SIG-M5 treated with dmso at 0.1 percent for 504 hours (cell line): ENCODE measurements around the gene CAPN14.

Source experiments
- DNase-seq: peaks from one replicate; lab custom pipeline; 2025; ENCODE audit not compliant: unreplicated experiment; lab: John Stamatoyannopoulos, UW

Gene CAPN14

DNA sequence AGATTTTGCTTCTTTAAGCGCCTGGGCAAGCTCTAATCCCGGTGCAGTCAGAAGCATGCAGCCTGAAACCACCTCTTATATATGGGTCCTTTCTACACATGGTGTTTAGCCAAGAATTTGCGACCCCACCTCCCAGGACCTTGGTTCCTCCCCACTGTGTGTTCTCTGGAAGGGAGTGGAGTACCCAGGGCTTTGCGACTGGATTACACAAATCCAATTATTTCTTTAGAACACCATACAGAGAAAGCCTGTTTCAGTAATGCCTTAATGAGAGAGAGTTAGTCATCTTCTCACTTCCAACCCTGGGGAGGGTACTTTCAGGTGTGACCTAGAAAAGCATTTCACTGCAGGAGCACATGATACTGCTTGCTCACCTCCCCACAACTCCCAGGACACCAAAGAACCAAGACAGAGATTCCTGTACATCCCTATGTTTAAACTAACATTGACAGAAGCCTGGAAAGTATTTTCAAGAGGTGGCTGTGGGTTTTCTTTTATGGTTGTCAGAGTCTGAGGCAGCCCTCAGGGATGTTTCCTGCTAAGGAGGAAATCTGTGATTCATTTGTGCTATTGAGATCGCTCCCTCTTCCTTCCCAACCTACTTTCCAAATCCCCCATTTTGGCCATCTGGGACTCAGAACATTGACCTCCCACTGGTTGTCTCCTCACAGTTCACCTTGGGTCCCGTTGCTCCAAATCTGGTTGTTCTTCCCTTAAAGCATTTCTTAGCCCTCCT is at the start of gene CAPN14:
TSS of gene CAPN14 (minus strand) at position 51 of the 736 bp plus-strand sequence. CDS start 12,068 bp downstream, outside the sequence.
- no peak for DNase-seq

- no peak for DNase-seq
Observed at GRCh38 chr2:31266804-31267203, 49.5 kb upstream of the CAPN14 start.

GRCh38 chr2:31265234-31265633 is 47.9 kb upstream of the CAPN14 start:
- no peak for DNase-seq

DNA sequence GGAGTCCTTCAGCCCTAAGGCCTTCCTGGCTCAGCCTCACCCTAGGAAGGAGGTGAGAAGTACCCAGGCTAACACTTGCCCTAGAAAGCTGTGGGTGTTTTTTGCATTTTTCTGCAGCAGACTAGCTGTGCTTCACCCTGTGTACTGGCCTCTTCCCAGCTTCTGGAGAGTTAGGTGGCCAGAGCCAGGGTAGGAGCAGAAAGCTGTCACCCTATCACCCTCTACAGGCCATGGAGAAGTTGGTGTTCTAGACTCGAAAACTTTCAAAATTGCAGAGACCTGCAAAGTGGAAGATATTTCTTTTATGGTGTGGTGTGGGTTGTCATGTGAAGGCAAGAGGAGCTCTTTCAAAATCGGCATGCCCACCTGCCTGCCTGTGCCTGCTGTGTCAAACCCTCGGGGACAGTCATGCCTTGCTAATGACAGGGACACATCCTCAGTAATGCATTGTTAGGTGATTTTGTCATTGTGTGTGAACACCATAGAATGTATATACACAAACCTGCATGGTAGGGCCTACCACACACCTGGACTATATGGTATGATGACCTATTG is 46.4 kb upstream of the CAPN14 start:
- DNase-seq = no peak

- no peak for DNase-seq
Observed at GRCh38 chr2:31260870-31261269, 43.6 kb upstream of the CAPN14 start.

DNA sequence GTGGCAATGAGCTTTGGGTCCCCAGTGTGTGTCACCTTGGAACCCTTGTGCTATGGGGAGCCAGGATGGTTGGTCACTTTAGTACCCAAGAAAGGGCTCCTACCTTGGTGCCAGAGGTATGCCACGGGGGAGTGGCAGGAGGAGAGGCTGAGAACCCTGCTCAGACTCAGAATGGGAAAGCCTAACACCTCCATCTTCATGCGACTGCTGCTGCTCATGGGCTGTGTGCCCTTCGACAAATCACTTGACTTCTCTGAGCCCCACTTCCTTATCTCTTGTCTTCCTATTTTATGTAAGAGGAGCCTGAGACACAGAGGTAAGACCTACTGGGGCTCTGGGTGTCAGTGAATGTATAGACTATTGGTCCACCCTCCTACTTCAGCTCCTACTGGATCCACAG is 41.8 kb upstream of the CAPN14 start:
- no peak for DNase-seq

DNA sequence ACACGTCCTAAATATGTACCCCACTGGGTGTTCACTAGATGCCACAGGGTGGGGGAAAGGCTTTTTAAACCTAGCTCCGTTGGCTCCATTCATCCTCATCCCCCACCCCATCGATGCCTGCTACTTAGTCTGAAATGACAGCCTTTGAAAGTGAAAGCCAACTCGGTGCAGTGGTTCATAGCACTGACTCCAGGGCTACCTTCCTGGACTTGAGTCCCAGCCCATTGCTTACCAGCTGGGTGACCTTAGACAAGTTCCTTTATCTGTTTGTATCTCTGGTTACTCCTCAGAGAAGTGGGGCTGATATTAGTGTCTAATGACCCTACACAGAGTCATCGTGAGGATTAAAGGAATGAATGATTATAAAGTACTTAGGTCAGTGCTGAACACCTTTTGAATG is 41.0 kb upstream of the CAPN14 start:
- DNase-seq = no peak

DNA sequence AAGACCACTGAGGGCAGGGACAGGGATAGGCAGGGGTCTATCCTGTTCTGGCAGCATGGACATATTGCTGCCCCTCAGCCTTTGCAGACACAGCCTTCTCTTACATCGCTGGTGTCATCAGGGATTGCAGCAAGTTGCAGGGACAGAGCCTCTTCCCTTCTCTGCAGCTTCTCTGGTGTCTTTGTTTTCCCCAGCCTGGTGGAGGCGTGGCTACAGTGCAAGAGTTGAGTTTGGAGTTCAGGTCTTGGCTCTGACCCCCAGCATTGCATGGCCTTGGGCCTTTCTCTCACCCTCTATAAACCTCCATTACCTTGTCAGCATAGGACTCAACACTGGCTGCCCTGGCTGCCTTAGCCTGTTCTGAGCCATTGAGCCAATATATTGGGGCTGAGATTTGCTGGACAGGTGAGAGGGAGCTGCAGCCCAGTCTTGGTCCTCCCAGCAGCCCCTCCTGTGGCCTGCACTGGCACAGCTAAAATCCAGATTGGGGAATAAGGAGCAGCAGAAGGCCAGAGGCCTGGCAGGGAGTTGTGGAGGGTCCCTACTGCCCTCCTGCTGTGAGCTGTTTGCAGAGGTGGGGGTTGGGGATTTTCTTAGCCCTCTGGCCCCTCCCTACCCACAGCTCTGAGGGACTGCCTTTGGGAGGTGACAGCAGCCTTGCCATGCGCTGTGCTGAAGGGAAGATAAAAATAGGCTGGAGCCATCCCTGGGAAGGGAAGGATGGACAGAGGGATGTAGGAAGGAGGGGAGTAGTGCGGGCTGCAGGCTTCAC is 39.5 kb upstream of the CAPN14 start:
- no peak for DNase-seq

GRCh38 chr2:31255911-31256571 is 38.7 kb upstream of the CAPN14 start:
- no peak for DNase-seq

DNA sequence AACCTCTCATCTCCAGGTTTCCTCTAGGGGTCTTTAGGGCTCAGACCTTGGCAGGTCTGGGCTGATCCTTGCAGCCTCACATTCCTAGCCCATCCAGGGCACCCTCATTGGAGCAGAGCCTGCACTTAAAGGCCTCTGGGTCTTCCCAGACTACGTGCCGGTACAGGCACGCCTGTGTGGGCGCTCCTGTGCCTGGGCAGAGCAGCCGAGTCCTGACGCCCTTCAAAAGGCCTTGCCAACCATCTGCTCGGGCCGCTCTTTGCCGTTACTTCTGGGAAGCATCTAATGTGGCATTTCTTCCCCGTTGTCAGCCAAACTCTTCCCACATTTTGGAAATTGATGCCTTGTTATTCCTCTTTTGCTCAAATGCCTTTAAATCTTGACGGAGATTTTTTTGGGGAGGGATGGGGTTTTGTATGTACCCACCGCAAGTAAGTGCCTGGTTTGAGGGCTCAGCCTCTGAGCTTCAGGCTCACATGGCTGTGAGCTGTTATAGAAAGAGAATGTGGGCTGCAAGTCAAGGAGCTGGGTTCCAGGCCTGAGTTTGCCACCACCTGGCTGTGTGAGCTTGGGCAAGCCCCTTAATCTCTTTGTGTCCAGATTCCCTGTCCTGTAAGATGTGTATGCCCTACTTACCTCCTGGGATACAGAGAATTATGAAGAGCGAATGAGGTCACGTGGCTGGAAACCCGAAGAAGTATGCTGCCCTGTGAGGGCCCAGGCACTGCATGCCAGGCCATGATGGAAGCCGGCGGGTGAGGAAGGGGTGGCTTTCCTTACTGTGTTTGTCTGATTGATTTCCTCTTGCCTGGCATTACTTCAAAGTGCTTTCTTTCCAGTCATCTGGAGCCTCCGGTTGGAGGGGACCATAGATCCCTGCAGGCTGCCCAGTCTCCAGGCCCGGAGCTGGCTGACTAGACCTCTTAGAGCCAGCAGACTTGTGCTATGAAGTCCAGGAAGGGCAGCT is 37.2 kb upstream of the CAPN14 start:
- no peak for DNase-seq

DNA sequence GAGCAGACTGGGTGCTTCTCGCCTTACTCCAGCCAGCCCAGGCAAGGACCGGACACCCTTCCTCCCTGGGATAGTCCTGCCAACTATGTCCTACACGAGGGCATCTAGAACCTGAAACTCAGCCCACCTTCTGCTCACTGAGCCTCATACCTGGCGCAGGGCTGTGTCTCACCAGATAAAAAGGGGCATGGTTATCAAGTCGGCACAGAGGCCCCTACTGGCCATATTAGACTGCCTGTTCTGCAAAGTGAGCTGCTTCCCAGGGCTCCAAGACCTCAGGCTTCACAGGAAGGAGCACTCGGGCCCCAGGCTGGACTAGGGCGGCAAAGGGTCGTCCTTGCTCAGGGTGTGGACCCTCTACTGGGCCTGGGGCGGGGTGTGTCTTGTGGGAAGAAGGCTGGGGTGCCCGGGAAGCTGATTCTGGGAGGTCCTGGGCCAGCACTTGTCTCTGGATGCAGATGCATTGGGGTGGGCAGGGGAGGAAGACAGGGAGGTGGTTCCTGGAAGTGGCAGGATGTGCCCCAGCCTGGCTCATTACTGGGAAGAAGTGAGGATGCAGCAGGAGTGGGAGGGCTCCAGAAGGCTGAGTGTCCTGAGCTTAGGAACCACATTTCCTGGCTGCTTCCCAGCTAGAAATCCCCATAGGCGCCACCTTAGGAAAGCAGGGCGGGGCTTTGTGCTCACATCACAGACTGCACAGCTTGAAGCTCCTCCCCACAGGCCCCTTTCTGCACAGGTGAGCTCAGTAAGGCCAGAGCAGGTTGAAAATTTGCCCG is 36.2 kb upstream of the CAPN14 start:
- DNase-seq = no peak

DNA sequence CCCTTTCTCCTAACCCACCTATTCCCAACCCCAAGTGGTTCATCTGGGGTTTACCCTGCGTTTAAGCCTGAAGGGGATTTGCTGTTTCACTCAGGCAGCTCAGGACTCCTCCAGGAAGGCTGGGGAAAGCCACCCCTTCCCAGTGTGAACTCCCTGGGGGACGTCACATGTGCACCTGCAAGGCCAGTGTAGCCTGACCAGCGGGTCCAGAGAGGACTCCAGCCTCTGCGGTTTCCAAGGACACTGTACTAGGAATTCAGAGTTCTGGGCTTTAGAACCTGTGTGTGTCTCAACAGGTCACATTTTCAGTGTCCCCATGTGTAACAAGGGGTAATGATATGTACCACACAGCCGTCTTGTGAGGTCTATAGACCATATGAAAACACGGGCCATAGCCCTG is 34.5 kb upstream of the CAPN14 start:
- no peak for DNase-seq

- no peak for DNase-seq
Observed at GRCh38 chr2:31251018-31251417, 33.7 kb upstream of the CAPN14 start.

- no peak for DNase-seq
Observed at GRCh38 chr2:31249009-31249690, 31.8 kb upstream of the CAPN14 start.

DNA sequence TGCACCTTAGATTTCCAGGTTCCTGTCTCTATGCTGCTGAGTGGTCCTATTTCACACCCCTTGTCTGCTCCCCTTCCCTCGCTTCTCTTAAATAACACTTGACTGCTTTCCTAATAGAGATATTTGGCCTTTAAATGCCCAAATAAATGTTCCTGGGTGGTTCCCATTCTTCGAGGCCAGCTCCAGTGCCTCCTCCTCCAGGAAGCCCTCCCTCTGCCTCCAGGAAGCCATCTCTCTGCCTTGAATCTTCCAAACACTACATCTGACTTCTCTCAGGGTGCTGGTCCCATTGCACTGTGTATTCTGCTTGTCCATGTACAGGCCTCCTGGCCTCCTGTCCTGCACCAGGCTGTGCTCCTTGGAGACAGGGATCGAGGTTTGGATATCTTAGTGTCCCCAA is 30.8 kb upstream of the CAPN14 start:
- DNase-seq = no peak

DNA sequence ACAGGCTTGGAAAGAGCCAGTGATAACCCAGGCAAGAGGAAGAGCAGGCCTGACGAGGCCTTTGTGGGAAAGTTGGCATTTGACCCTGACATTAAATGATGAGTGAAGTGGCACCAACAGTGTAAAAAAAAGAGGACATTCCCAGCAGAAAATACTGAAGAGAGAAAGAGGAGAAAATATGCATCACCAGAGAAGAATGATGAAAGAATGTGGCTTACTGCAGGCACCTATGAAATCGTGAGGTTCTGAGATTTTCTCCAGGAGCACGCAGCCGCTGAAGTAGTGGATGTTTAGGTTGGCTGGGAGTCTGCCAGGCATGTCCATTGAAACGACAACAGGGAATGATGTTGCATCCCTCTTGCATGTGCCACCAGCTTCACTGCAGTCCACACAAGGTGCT is 30.4 kb upstream of the CAPN14 start:
- no peak for DNase-seq

DNA sequence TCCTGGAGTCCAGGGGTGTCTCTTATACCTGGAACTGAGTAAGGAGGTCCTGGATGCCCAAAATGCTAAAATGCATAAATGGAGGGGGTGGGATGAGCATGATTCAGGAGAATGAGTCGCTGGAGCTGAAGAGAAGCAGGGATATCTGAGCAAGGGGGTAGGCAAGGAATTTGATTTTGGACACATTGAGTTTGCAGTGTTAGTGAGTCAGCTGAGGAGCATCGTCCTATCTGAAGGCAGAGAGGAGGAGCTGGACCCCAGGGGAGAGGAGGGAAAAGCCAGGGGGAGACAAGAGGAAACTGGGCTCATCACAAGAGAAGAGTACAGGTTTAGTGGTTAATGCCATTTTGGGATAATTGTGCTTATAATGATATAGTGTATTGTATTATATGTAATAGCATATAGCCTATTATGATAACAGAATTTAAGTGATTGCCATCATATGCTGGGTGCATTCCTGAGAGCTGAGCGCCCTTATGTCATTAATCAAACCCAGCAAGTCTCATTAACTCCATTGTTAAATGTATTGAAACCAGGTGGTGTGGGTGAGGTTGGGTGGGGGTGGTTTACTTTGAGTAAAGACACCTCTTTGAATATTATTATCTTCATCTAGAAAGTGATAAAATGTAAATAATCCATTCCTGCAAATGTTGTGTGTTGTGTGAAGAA is 29.0 kb upstream of the CAPN14 start:
- no peak for DNase-seq

GRCh38 chr2:31244101-31244500 is 26.8 kb upstream of the CAPN14 start:
- no peak for DNase-seq

DNA sequence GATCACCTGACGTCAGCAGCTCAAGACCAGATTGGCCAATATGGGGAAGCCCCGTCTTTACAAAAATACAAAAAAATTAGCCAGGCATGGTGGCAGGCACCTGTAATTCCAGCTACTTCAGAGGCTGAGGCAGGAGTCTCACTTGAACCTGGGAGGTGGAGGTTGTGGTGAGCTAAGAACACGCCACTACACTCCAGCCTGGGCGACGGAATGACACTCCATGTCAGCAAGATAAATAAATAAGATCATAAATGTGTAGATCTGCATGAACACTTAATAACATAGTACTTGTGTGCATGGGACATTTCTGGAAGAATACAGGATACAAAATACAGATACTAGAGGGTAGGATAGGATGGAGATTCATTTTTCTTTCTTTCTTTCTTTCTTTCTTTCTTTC is 25.7 kb upstream of the CAPN14 start:
- DNase-seq = no peak
